NB4 (cell line): ENCODE data around the gene MYADML2.
A peak's percentile ranks its signal among the peaks of the same experiment; 100 is the strongest.

ENCODE experiments used
- DNase-seq: peaks from one replicate; pipeline ENCODE4 v3.0.0; 2010; ENCODE audit warnings: low read depth
- H3K4me3 ChIP-seq: one replicate; pipeline ENCODE4 v1.5.1; 2011; ENCODE audit warnings: mild to moderate bottlenecking, low read depth, low read length, moderate library complexity
- MYC ChIP-seq: IDR thresholded peaks from 2 replicates; pipeline ENCODE4 v1.6.1; 2011; ENCODE audit warnings: low read depth, low read length
- POLR2A ChIP-seq: IDR thresholded peaks from 2 replicates; pipeline ENCODE4 v1.6.1; 2011; ENCODE audit warnings: mild to moderate bottlenecking; ENCODE audit not compliant: insufficient read length; ENCODE audit errors: extremely low read depth
- TF ChIP-seq, protein P1 (sequence below): IDR thresholded peaks from one replicate; pipeline ENCODE4 v1.5.1; 2012; ENCODE audit warnings: low read depth, low read length
- TF ChIP-seq, protein P2 (sequence below): IDR thresholded peaks from 2 replicates; pipeline ENCODE4 v1.6.1; 2011; ENCODE audit warnings: low read depth, low read length

MYADML2 gene

DNA sequence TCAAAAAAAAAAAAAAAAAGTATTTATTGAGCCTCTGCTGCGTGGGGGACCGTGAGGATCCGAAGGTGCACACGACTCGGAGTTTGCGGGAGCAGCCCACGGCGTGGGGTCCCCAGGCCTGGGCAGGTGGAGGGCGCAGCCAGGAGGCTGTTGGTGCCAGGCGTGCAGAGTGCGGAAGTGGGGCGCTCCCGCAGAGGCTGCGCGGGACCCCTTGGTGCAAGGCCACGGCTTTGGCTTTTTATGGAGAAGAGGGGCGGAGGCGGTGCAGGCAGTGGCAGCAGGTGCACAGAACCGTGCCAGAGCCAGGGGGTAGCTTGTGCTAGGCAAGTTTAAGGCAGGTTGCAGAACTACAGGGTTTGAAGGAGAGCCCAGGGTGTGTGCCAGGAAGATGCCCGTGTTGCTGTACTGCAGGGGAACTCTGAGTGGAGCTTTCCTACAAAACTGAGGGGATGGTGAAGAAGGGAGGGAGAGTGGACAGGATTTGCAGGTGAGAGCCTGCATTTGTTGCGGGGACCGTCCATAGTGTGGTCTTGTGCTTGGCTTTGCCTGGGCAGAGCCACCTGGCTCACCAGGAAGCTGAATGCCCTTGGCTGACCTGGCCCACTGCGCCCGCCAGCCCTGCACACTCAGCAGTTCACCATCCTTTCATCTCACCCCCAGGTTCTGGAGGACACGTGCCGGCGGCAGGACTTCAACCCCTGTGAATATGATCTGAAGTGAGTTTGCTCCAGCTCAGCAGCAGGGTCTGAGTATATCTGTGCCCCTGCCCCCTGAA lies 31.7 kb upstream of the MYADML2 start:
- no peak overlapping the region for H3K4me3 ChIP-seq
- TF ChIP-seq MYC (no peak), POLR2A (no peak)
- TF ChIP-seq, protein P1, sequence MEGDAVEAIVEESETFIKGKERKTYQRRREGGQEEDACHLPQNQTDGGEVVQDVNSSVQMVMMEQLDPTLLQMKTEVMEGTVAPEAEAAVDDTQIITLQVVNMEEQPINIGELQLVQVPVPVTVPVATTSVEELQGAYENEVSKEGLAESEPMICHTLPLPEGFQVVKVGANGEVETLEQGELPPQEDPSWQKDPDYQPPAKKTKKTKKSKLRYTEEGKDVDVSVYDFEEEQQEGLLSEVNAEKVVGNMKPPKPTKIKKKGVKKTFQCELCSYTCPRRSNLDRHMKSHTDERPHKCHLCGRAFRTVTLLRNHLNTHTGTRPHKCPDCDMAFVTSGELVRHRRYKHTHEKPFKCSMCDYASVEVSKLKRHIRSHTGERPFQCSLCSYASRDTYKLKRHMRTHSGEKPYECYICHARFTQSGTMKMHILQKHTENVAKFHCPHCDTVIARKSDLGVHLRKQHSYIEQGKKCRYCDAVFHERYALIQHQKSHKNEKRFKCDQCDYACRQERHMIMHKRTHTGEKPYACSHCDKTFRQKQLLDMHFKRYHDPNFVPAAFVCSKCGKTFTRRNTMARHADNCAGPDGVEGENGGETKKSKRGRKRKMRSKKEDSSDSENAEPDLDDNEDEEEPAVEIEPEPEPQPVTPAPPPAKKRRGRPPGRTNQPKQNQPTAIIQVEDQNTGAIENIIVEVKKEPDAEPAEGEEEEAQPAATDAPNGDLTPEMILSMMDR, result no peak
- TF ChIP-seq, protein P2, sequence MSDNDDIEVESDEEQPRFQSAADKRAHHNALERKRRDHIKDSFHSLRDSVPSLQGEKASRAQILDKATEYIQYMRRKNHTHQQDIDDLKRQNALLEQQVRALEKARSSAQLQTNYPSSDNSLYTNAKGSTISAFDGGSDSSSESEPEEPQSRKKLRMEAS, result no peak
- no peak for DNase-seq

DNA sequence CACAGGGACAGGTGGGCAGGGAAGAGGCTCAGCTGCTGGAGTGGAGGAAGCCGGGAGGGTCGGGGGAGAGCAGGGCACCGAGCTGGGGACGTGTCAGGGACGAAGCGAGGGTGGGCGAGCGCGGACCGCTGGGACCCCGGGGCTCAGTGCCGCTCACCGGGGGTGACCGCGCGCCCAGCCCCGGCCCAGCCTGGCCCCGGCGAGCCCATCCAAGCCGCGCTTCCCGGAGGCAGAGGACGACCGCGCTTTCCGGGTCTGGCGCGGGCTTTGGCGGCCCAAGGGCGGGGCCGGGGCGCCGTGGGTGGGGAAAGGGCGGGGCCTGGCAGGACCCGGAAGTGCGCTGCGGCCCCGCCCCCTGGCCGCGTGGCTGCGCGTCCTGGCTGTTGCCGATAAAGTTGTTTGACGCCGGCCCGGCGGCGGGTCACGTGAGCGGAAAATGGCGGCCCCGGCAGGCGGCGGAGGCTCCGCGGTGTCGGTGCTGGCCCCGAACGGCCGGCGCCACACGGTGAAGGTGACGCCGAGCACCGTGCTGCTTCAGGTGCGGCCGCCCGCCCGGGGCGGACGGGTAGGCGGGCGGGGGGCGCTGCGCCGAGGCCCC lies 30.3 kb upstream of the MYADML2 start, which contains the start of gene ASPSCR1:
Gene ASPSCR1 (plus strand): TSS at position 419 of the 598 bp plus-strand sequence. CDS start 18 bp downstream, at position 437.
- DNase-seq, result peak; percentile 90
- TF ChIP-seq MYC (peak; percentile 99), POLR2A (peak; percentile 89)
- TF ChIP-seq, protein P2, result peak; percentile 94
- TF ChIP-seq, protein P1, result no peak
- H3K4me3 ChIP-seq, result peak within 1 kb of the TSS; percentile 68

DNA sequence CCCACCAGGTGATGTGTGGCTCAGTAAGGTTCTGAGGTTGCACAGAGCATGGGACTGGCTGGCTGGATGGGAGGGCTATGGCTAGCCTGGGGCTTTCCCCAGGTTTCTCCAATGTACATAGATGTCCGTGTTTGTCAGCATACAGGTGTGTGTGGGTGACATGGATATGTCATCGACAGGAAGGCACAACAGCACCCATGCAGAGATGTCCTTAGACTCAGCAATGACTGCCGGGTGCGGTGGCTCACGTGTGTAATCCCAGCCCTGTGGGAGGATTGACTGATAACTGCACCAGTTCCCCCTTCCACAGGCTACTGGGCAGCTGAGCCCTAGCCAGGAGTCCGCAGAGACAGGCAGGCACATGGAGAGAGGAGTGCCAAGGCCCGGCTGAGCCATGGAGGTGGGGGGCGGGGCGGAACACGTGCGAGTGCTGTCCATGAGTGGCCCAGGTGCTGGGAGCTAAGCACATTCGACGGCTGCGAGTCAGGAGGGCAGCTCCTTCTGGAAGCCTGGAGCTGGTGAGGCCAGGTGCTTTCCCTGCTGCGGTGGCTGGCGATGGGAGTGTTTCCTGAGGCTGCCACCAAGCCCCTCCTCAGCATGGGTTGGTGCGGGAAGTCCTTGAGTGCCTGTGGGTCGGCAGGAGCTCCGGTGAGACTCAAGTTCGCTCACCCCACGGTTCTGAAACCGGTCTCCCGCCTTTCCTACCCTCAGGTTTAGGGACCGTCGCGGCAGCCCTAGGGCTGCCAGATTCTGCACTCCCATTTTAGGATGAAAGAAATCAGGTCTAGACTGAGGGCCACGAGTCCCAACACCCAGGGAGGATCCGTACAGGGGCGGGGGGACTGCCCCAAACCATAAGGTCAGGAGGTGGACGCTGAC lies 29.5 kb upstream of the MYADML2 start:
- peak; percentile 49 for DNase-seq
- no peak for TF ChIP-seq POLR2A
- peak; percentile 64; the same call in 1 of the 2 replicates for TF ChIP-seq MYC
- TF ChIP-seq, protein P2, result peak; percentile 76
- TF ChIP-seq, protein P1, result no peak
- peak overlapping the region; percentile 68 for H3K4me3 ChIP-seq

DNA sequence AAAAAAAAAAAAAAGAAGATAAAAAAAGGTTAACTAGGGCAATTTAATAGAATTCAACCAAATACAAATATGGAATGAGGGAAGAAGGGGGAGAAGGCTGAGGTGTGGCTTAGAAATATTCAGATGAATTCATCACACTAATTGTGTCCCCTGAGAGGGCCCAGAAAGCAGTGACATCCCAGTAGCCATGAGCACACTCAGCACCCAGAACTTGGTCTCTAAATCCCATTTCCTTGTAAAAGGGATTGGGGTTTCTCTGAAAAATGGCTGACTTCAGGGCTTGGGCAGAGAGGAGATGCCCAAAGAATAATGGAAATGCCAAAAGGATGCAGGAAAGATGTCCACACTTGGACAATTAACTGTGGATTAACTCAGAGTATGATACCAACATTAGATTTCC lies 26.4 kb upstream of the MYADML2 start:
- TF ChIP-seq MYC (no peak), POLR2A (no peak)
- TF ChIP-seq, protein P1, result no peak
- TF ChIP-seq, protein P2, result no peak

DNA sequence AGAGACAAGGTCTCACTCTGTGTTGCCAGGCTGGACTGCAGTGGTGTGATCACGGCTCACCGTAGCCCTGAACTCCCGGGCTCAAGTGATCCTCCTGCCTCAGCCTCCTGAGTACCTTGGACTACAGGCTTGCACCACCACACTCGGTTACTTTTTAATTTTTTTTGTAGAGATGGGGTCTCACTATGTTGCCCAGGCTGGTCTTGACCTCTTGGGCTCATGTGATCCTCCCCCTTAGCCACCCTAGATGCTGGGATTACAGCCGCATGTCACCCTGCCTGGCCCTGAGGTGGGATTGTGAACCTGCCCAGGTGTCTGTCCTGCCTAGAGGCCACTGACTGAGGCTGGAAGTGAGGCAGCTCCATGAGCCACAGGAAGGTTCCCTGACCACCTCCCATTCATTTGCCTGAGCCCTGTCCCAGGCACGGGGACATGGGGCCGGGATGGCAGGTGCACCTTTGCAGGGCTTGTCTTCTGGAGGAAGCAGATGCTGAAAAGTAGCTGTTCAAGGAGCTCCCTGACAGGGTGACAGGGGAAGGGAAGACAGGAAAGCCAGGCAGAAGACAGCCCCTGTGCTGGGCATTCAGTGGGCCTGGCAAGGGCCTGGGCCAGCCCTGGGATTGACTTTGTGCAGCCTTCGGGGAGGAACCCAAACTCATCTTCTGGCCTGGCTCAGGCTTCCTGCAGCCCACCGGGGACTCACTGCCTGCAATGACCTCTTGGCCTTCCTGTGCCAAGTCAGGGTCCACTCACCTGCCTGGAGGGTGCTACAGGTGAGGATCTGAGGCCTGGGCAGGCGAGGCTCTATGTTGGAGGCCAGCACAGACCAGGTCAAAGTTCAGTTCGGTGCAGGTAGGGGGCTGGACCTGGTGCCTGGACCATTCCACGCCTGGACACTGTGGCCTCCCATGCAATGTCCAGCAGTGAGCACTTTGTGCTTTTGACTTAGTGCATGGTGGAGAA lies 22.1 kb upstream of the MYADML2 start:
- H3K4me3 ChIP-seq, result no peak overlapping the region
- DNase-seq, result no peak
- TF ChIP-seq, protein P2, result no peak
- TF ChIP-seq MYC, result no peak
- TF ChIP-seq POLR2A, result no peak
- TF ChIP-seq, protein P1, result no peak

More for the DNA sequence above, 26.4 kb upstream of the MYADML2 start:
- DNase-seq, result no peak
- no peak overlapping the region for H3K4me3 ChIP-seq
